H9 (cell line): ENCODE data around the gene CASP8. TPM values are rescaled to one million over a fixed set of nuclear protein-coding genes. Genes with fewer than 3 reads are reported as not detected.

Source experiments
- DNase-seq: peaks from one replicate; pipeline ENCODE4 v3.0.0-alpha.2; 2017
- H2AFZ ChIP-seq: one replicate; pipeline ENCODE4 v1.6.1; 2013; ENCODE audit warnings: mild to moderate bottlenecking, low read length, control low read depth, moderate library complexity
- H2AK5ac ChIP-seq: 2 replicates; pipeline ENCODE4 v1.6.1; 2013; ENCODE audit warnings: low read length, control low read depth, mixed read lengths; ENCODE audit not compliant: insufficient read length
- H2BK120ac ChIP-seq: one replicate; pipeline ENCODE4 v1.6.1; 2013; ENCODE audit warnings: low read depth, mild to moderate bottlenecking, low read length, control low read depth, inconsistent platforms; ENCODE audit not compliant: poor library complexity, severe bottlenecking
- H2BK12ac ChIP-seq: 2 replicates; pipeline ENCODE4 v1.6.1; 2013; ENCODE audit warnings: low read length, control low read depth, mixed read lengths, low read depth; ENCODE audit not compliant: insufficient read length
- H2BK15ac ChIP-seq: 2 replicates; pipeline ENCODE4 v1.6.1; 2013; ENCODE audit warnings: low read depth, low read length, control low read depth
- H2BK20ac ChIP-seq: one replicate; pipeline ENCODE4 v1.6.1; 2013; ENCODE audit warnings: low read depth, mild to moderate bottlenecking, low read length, control low read depth, inconsistent platforms; ENCODE audit not compliant: poor library complexity, severe bottlenecking
- H2BK5ac ChIP-seq: 2 replicates; pipeline ENCODE4 v1.6.1; 2013; ENCODE audit warnings: low read length, control low read depth, mixed read lengths; ENCODE audit not compliant: insufficient read length
- H3K14ac ChIP-seq: 2 replicates; pipeline ENCODE4 v1.6.1; 2013; ENCODE audit warnings: low read length, control low read depth; ENCODE audit not compliant: insufficient read depth
- H3K18ac ChIP-seq: 2 replicates; pipeline ENCODE4 v1.6.1; 2013; ENCODE audit warnings: low read depth, mild to moderate bottlenecking, mixed read lengths, low read length, control low read depth; ENCODE audit not compliant: insufficient read length
- H3K23ac ChIP-seq: 2 replicates; pipeline ENCODE4 v1.6.1; 2013; ENCODE audit warnings: low read length, control low read depth, mixed read lengths, low read depth; ENCODE audit not compliant: insufficient read length
- H3K23me2 ChIP-seq: 2 replicates; pipeline ENCODE4 v1.6.1; 2013; ENCODE audit warnings: low read depth, mild to moderate bottlenecking, mixed read lengths, low read length, control low read depth; ENCODE audit not compliant: insufficient read length, poor library complexity, severe bottlenecking
- H3K27ac ChIP-seq: 2 replicates; pipeline ENCODE4 v1.5.1; 2013; ENCODE audit warnings: low read length, control low read depth, mixed read lengths, low read depth; ENCODE audit not compliant: insufficient read length
- H3K27me3 ChIP-seq: 2 replicates; pipeline ENCODE4 v1.6.1; 2013; ENCODE audit warnings: low read length, control low read depth, inconsistent platforms; ENCODE audit not compliant: insufficient read depth
- H3K4ac ChIP-seq: 2 replicates; pipeline ENCODE4 v1.6.1; 2013; ENCODE audit warnings: low read depth, mild to moderate bottlenecking, control low read depth, inconsistent platforms, low read length, moderate library complexity
- H3K4me1 ChIP-seq: 2 replicates; pipeline ENCODE4 v1.6.1; 2013; ENCODE audit warnings: low read length, control low read depth, inconsistent platforms; ENCODE audit not compliant: insufficient read depth
- H3K4me2 ChIP-seq: 2 replicates; pipeline ENCODE4 v1.6.1; 2013; ENCODE audit warnings: low read length, control low read depth, mixed read lengths; ENCODE audit not compliant: insufficient read length, insufficient read depth
- H3K56ac ChIP-seq: 2 replicates; pipeline ENCODE4 v1.6.1; 2013; ENCODE audit warnings: low read depth, mild to moderate bottlenecking, mixed read lengths, low read length, control low read depth; ENCODE audit not compliant: insufficient read length
- H3K79me1 ChIP-seq: 2 replicates; pipeline ENCODE4 v1.6.1; 2013; ENCODE audit warnings: low read depth, mild to moderate bottlenecking, moderate library complexity, low read length, control low read depth, inconsistent platforms; ENCODE audit not compliant: insufficient read depth, poor library complexity, severe bottlenecking
- H3K79me2 ChIP-seq: 2 replicates; pipeline ENCODE4 v1.6.1; 2013; ENCODE audit warnings: low read length, control low read depth, inconsistent platforms; ENCODE audit not compliant: insufficient read depth
- H3K9ac ChIP-seq: 2 replicates; pipeline ENCODE4 v1.6.1; 2013; ENCODE audit warnings: low read length, control low read depth, mixed read lengths; ENCODE audit not compliant: insufficient read length; ENCODE audit errors: extremely low read depth
- H3K9me3 ChIP-seq: one replicate; pipeline ENCODE4 v1.6.1; 2013; ENCODE audit warnings: low read depth, low read length, inconsistent platforms; ENCODE audit not compliant: control insufficient read depth
- H3T11ph ChIP-seq: one replicate; pipeline ENCODE4 v1.6.1; 2013; ENCODE audit warnings: mild to moderate bottlenecking, low read length, control low read depth, inconsistent platforms
- H4K20me1 ChIP-seq: one replicate; pipeline ENCODE4 v1.6.1; 2013; ENCODE audit not compliant: control insufficient read depth, insufficient read length, insufficient read depth
- H4K5ac ChIP-seq: 2 replicates; pipeline ENCODE4 v1.6.1; 2013; ENCODE audit warnings: low read depth, mild to moderate bottlenecking, mixed read lengths, low read length, control low read depth; ENCODE audit not compliant: insufficient read length
- H4K8ac ChIP-seq: replicated peaks from 2 replicates; pipeline ENCODE4 v1.6.1; 2013; ENCODE audit warnings: low read length, control low read depth, mixed read lengths, low read depth; ENCODE audit not compliant: insufficient read length
- H4K91ac ChIP-seq: 2 replicates; pipeline ENCODE4 v1.6.1; 2013; ENCODE audit warnings: low read depth, mild to moderate bottlenecking, moderate library complexity, mixed read lengths, low read length, control low read depth; ENCODE audit not compliant: insufficient read length
- H3K27ac Mint-ChIP-seq, 3 experiments: 2 replicates in 2 of 3; 3 replicates in 1 of 3; pipeline ENCODE4 v1.8.0; 2020 to 2021; ENCODE audit warnings: mixed read lengths in 3 of 3, mild to moderate bottlenecking in 1 of 3, moderate library complexity in 1 of 3
- H3K27me3 Mint-ChIP-seq: 2 replicates; pipeline ENCODE4 v1.8.0; 2021; ENCODE audit warnings: low read depth, mild to moderate bottlenecking, moderate library complexity, mixed read lengths
- H3K36me3 Mint-ChIP-seq, 3 experiments: 2 replicates in 2 of 3; 3 replicates in 1 of 3; pipeline ENCODE4 v1.8.0; 2020 to 2021; ENCODE audit warnings: low read depth in 3 of 3, mixed read lengths in 3 of 3; ENCODE audit not compliant: insufficient read depth in 1 of 3
- H3K4me1 Mint-ChIP-seq, 2 experiments: 2 replicates each; pipeline ENCODE4 v1.8.0; 2020; ENCODE audit warnings: mixed read lengths in 2 of 2
- H3K4me3 Mint-ChIP-seq, 2 experiments: 2 replicates in 1 of 2; 3 replicates in 1 of 2; pipeline ENCODE4 v1.8.0; 2020 to 2021; ENCODE audit warnings: mild to moderate bottlenecking in 2 of 2, mixed read lengths in 2 of 2, moderate library complexity in 1 of 2
- H3K9me3 Mint-ChIP-seq, 2 experiments: 2 replicates in 1 of 2; 3 replicates in 1 of 2; pipeline ENCODE4 v1.8.0; 2020; ENCODE audit warnings: mild to moderate bottlenecking in 2 of 2, mixed read lengths in 2 of 2, moderate library complexity in 1 of 2
- CTCF ChIP-seq: fragments of 200-600 bp; sonication (generic); conservative IDR thresholded peaks from 3 replicates; pipeline ENCODE4 v1.8.0; 2021; ENCODE audit warnings: antibody characterized with exemption, mild to moderate bottlenecking
- WGBS: extraction: QIAGEN DNeasy Blood & Tissue Kit; methylation state at CpG from one replicate; pipeline ENCODE4 v1.1.7; 2013; ENCODE audit warnings: missing lambda C conversion rate, low lambda C conversion rate, mixed read lengths; ENCODE audit not compliant: insufficient read length; ENCODE audit errors: extremely low coverage; 5-methylcytosine and 5-hydroxymethylcytosine counted together
- total RNA-seq: library from RNA; stranded (reverse); gene quantifications from 2 replicates; pipeline ENCODE4 v1.2.1, GENCODE V29; 2021

Gene CASP8
- total RNA-seq, 1 experiment from 2014 or later: 10.0 TPM

- H3K4me2 ChIP-seq: no peak overlapping the region
- H3K14ac ChIP-seq: no peak overlapping the region
Observed at GRCh38 chr2:201250741-201251140, 9.6 kb upstream of the CASP8 start.

More at GRCh38 chr2:201250741-201251140, 9.6 kb upstream of the CASP8 start:
- H3K9ac ChIP-seq: no peak overlapping the region
- H3K23ac ChIP-seq: no peak overlapping the region
- no peak overlapping the region for H3K18ac ChIP-seq
- no peaks in the 10 kb centered on the region for H3K79me2 ChIP-seq
- no peak overlapping the region for H2BK5ac ChIP-seq
- no peak overlapping the region for H2BK20ac ChIP-seq
- no peak overlapping the region for H2BK120ac ChIP-seq
- H3K4me3 Mint-ChIP-seq: no peak overlapping the region
- H3K27ac ChIP-seq: no peak overlapping the region
- H3K4me1 Mint-ChIP-seq: peaks cover 8 to 9% of the 10 kb centered on the region in 2 experiments
- no peak overlapping the region for H2BK12ac ChIP-seq
- H3K4me1 ChIP-seq: peaks cover 5% of the 10 kb centered on the region
- no peak overlapping the region for H2AK5ac ChIP-seq
- no peak for DNase-seq
- no peaks in the 10 kb centered on the region for H3K27me3 Mint-ChIP-seq
- H4K91ac ChIP-seq: no peak overlapping the region
- TF ChIP-seq CTCF: no peak
- no peaks in the 10 kb centered on the region for H3K79me1 ChIP-seq
- H3K56ac ChIP-seq: no peak overlapping the region
- no peak overlapping the region for H2BK15ac ChIP-seq
- H2AFZ ChIP-seq: no peak overlapping the region
- peaks cover 0 to 2% (median 0%) of the 10 kb centered on the region in 3 experiments; a peak in 2 of 7 replicates for H3K36me3 Mint-ChIP-seq
- H3K27me3 ChIP-seq: no peaks in the 10 kb centered on the region
- H3K27ac Mint-ChIP-seq: no peak overlapping the region
- peaks cover 2 to 3% of the 10 kb centered on the region in 2 experiments; a peak in 2 of 5 replicates for H3K9me3 Mint-ChIP-seq
- WGBS: no CpG with 5 or more reads among the region's 4 CpGs
- H3T11ph ChIP-seq: no peak overlapping the region
- H3K9me3 ChIP-seq: no peaks in the 10 kb centered on the region
- H4K20me1 ChIP-seq: no peaks in the 10 kb centered on the region
- H4K5ac ChIP-seq: no peak overlapping the region
- H3K4ac ChIP-seq: no peak overlapping the region
- no peak overlapping the region for H4K8ac ChIP-seq
- H3K23me2 ChIP-seq: no peaks in the 10 kb centered on the region
